Prostate gland (tissue), 2 donors: ENCODE data around the gene FOXP1.

ENCODE experiments used
- POLR2A ChIP-seq: fragments of 450-650 bp; IDR thresholded peaks from one replicate; pipeline ENCODE4 v1.6.1; 2016; ENCODE audit warnings: antibody characterized with exemption, mild to moderate bottlenecking
- POLR2AphosphoS5 ChIP-seq: sonication (generic); formaldehyde crosslinking; IDR thresholded peaks from one replicate; pipeline ENCODE4 v1.6.1; 2017; ENCODE audit warnings: antibody characterized with exemption
- TF ChIP-seq, protein P1 (sequence below), 4 experiments: fragments of 200-600 bp in 2 of 4; fragments of 450-650 bp in 2 of 4; sonication (generic) in 2 of 4; IDR thresholded peaks; 1 replicate in 3 of 4; 2 replicates in 1 of 4; pipeline ENCODE4 v1.5.1; 2016 to 2019; ENCODE audit warnings: antibody characterized with exemption in 4 of 4, mild to moderate bottlenecking in 2 of 4, moderate library complexity in 2 of 4

GRCh38 chr3:71258526-71258925 lies 325.0 kb downstream of the FOXP1 start:
- TF ChIP-seq, protein P1, sequence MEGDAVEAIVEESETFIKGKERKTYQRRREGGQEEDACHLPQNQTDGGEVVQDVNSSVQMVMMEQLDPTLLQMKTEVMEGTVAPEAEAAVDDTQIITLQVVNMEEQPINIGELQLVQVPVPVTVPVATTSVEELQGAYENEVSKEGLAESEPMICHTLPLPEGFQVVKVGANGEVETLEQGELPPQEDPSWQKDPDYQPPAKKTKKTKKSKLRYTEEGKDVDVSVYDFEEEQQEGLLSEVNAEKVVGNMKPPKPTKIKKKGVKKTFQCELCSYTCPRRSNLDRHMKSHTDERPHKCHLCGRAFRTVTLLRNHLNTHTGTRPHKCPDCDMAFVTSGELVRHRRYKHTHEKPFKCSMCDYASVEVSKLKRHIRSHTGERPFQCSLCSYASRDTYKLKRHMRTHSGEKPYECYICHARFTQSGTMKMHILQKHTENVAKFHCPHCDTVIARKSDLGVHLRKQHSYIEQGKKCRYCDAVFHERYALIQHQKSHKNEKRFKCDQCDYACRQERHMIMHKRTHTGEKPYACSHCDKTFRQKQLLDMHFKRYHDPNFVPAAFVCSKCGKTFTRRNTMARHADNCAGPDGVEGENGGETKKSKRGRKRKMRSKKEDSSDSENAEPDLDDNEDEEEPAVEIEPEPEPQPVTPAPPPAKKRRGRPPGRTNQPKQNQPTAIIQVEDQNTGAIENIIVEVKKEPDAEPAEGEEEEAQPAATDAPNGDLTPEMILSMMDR (IDR thresholded peaks at IDR 0.05), result no peak
- no peak for TF ChIP-seq POLR2A
- no peak for TF ChIP-seq POLR2AphosphoS5
